Right renal pelvis (tissue), 4 donors: Measurements from ENCODE around the gene ANK3. TPM values are rescaled to one million over a fixed set of nuclear protein-coding genes. Genes with fewer than 3 reads are reported as not detected.
A peak's percentile ranks its signal among the peaks of the same experiment; 100 is the strongest.

Experiments used
- DNase-seq, 4 donors: peaks; one replicate each; pipeline ENCODE4 v3.0.0-alpha.2; 2013; ENCODE audit warnings: low read depth in 4 of 4, low spot score in 3 of 4, missing footprints in 1 of 4
- polyA plus RNA-seq, 4 donors: library from polyadenylated mRNA; unstranded; fragments of 120-200 nt; gene quantifications; one replicate each; pipeline ENCODE4 v1.2.1, GENCODE V29; 2013; ENCODE audit not compliant: insufficient read length in 4 of 4

Gene ANK3
- polyA plus RNA-seq, 4 donors: 129 to 154 (median 141) TPM

DNA sequence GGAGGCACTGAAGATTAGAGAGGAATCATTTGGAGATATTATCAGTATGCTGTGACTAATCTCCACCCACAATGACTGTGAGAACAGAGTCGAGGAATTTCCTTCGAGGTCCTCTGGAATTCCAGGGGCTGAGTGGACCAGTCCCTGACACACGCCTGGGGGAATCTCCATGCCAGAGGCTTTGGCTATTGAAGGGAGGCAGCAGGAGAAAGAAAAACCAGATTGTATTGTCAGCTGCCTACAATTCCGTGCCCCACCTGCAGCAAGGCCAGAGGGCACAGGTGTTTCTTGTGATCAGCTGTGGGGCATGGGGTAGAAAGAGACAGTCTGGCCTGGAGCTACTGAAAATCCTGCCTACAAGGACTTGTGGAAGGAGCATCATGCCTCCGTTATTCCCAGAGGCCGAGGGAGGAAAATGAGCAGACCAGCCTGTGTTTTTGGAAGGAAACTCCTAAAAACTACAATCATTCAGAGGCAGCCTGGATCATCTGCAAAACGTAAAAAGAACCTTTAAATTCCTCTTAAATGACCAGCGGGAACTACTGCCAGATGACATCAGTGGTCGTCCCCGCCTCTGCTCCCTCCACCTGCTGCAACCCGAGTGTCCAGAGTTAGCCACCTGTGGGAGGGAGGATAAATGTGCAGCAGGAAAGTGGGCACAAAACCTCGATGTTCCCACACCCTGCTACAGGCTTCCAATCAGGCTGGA is 25.4 kb upstream of the ANK3 start:
- no peak for DNase-seq

DNA sequence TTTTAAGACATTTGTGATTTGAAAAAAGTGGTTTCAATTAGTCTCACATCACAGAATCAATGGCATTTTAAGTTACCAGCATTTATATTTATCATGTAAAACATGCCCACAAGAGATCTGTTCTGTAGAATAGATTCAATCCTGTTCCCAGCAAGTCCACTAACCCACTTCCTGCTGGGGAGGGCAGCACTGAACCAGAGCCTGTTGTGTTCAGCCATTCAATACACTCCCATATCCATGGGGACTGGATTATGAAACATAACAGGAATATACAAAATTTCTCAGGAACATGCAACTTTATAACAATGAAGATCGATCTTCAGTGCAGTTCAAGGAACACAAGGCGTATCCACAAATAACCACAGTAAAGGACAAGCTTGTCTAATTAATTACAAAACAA is 24.4 kb upstream of the ANK3 start:
- no peak for DNase-seq

DNA sequence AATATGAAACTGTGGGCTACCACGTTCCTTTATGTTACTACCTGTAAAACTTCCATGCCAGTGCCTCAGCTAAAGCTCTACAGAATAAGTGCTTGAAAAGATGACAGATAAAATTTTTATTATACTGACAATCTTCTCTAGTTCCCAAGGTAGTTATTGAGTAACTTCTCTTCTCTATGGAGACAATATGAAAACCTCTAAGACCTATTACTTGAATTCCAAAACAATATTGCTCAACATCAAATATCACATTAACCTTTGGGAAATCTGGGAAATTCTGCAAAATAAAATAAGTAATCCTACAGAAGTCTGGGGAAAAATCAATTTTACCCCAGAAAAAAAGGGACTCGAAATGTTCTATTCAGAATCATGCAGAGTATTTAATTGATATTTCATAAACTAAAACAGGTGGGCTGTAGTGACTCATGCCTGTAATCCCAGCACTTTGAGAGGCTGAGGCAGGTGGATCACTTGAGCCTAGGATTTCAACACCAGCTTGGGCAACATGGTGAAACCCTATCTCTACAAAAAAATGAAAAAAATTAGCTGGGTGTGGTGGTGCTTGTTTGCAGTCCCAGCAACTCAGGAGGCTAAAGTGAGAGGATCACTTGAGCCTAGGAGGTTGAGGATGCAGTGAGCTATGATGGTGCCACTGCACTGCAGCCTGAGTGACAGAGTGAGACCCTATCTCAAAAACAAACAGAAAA is 23.8 kb upstream of the ANK3 start:
- no peak for DNase-seq

DNA sequence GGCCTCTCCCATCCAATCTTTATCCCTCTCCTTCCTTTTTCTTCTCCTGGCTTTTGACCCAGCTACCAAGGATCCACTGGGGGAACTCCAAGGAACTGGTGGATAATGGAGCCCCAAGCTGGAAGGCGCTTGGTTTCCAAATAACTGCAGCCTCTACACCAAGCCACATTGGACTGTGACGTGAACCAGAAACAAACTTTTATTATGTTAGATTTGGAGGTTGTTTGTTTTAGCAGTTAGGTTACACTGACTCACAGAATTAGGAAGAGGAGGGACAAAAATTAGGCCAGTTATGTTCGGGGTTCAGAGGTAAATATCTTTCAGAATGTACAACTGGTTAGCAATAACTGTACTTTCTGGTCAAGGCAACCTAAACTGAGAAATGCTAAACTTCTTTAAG is 21.3 kb upstream of the ANK3 start:
- no peak for DNase-seq

DNA sequence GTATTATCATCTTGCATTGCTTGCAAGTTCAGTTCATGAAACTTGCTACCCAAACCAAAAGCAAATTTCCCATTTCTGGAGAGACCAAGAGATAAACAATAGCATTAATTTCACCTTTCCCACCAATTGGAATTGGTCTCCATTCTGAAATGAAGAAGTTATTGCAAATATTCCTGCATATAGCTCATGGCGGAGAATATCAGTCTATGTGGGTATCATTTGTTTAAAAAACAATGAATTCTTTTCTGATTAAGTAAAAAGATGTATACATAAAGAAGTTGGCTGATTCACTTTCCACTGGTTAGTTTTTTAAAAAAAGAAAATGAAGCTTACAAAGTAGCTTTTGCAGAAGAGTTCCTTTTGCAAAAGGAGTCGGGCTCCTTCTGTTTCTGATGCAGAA is 19.5 kb upstream of the ANK3 start:
- no peak for DNase-seq

DNA sequence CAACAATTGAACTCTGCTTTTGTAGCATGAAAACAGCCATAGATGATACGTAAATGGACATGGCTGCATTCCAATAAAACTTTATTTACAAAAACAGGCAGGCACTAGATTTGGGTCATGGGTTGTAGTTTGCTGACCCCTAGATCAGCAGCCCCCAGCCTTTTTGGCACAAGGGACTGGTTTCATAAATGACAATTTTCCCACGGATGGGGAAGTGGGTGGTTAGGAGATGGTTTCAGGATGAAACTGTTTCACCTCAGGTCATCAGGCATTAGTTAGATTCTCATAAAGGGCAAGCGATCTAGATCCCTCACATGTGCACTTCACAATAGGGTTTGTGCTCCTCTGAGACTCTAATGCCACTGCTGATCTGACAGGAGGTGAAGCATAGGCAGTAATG is 16.5 kb upstream of the ANK3 start:
- no peak for DNase-seq

DNA sequence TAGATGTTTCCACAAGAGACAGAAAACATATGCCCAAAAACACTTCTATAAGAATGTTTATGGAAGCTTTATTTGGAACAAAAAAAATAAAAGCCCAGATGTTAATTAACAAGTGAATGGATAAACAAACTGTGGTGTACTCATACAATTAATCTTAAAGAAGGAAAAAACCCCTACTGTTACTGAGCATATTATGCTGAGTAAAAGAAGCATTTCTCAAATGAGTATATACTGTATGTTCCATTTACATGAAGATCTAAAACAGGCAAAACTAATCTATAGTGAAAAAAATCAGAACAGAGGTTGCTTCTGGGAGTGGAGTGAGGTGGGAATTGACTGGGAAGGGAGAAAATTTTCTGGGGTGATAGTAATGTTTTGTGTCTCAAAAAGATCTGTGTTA is 15.5 kb upstream of the ANK3 start:
- no peak for DNase-seq

DNA sequence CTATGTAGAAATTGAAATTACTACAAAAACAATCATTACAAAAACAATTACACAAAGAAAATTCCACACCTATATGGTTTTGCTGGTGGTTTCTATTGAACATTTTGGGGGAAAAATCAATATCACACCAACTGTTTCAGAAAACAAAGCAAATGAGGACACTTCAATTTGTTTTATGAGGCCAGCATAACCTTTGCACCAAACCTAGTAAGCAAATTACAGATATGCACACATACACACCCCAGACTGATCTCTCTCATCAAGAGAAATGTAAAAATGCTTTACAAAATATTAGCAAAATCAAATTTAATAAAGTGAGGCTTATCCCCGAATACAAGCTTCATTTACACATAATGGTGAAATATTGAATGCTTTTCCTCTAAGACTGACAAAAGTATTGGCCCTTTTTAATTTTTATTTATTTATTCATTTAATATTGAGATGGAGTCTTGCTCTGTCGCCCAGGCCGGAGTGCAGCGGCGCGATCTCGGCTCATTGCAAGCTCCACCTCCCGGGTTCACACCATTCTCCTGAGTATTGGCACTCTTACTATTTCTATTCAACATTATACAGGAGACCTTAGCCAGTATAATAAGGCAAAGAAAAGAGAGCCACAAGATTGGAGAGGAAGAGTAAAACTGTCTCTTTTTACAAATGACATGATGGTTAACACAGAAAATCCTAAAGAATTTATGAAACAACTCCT is 13.6 kb upstream of the ANK3 start:
- DNase-seq: no peak

DNA sequence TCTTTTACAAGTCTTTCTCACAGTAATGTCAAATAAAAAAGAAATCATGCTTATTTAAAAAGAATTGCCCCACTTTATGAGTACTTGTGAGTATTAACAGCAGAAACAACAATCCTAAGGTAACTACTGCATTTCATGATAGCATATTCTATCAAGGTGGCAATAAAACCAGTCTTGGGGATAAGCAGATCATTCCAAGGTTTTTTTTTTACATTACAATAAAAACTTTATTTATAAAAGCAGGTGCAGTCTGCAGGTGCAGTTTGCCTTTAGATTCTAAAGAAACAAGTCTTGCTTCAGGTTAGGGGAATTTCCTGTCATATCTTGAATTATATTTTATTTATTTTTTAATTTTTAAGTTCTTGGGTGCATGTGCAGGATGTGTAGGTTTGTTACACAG is 10.7 kb upstream of the ANK3 start:
- DNase-seq: no peak

DNA sequence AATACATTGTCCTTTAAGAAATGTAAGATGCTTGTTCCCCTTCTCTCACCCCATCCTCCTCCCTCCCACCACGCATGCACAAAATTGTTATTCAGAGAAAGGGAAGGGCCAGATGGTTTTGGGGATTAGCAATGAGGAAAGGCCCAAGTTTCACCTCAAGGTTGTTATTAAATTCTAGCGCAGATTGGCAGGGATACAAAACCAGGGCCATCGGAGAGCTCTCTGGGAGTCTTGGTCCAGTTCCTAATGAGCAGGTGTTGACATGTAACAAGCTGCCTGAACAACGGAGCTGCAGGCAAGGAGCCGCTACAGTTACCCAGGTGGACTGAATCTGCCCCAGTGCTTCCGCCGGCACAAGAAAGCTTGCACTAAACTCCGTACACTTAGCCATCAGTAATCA is 9.7 kb upstream of the ANK3 start:
- no peak for DNase-seq

DNA sequence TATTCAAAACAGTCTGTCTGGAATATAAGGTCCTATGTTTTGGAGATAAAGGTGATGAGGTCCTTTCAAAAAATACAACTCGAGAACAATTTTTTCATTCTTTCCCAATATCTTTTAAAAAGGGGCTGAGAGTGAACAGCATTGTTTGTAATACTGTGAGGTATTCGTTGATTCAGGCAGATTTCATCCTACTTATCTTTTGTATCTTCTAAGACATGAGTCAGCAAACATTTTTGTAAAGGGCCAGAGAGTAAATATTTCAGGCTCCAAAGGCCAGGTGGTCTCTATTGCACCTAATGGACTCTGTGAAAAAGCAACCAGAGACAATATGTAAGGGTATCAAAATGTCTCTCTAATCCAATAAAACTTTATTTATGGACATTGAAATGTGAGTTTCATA is 8.1 kb upstream of the ANK3 start:
- DNase-seq: no peak

DNA sequence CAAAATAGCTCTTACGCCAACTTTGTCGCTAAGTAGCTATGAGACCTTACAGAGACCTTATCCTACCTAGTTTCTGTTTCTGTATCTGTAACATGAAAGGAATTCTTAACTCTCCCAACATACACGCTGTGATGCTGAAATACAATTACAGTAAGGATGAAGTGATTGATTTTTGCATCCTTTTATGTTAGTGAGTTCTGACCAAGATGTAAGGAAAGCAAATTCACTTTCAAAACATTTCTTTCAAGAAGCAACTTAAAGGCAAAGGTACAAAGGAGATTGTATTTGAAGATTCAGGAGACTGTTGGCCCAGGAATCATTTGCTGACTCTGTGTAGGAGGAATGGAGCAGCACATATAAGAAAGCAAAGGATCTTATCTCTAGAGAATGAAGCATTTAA is 7.1 kb upstream of the ANK3 start:
- no peak for DNase-seq

DNA sequence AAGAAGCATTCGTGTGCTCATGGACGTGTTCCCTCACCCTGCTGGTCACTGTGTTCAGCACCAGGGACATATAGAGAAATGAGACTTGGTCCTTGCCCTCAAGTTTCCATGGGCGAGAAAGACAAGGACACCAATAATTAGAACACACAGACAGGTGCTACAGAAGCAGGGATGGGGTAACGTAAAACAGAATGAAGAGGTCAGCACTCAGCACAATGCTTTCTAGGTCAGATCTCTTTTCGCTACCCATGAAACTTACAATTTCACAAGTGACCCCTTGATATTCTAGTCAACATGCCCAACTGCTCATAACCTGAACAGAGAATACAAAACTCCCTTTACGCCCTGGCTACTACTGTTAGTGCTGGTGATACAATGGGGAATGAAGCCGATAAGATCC is 6.0 kb upstream of the ANK3 start:
- no peak for DNase-seq

DNA sequence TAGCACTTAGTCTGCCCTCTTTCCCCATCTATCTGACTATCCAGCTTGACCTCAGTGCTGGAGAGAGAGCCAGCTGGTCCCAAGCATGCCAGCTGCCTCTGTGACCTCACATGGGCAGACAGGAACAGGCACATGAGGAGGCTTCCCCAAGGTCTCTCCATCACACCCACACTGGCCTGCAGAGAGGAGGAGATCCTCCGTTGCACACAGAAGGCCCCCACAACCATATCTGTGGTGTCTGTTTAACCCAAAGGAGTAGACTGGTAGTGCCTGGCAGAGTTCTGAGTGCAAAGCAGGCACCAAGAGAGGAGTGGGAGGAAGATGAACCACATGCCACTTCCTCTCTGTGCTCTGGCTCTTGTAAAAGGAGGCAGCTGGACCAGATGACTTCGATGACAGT is 4.8 kb upstream of the ANK3 start:
- DNase-seq: no peak

DNA sequence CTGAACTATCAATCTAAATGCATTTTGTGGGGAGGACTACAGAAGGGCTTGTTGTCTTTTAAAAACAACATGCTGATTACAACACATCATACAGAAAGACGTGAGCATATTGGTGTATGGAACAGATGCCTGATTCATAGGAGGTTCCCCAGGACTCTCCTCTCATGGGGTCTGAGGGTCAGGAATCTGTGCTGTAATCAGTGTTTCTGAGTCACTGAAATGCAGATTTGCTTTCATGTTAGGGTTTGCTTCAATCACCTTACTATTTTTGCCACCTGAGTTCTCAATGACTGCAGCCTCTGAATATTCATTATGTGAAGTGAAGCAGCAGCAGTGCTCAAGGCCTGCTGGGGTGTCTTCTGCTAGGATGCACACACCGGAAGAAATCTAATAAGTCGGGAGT is 550 bp upstream of the ANK3 start:
- DNase-seq: no peak

DNA sequence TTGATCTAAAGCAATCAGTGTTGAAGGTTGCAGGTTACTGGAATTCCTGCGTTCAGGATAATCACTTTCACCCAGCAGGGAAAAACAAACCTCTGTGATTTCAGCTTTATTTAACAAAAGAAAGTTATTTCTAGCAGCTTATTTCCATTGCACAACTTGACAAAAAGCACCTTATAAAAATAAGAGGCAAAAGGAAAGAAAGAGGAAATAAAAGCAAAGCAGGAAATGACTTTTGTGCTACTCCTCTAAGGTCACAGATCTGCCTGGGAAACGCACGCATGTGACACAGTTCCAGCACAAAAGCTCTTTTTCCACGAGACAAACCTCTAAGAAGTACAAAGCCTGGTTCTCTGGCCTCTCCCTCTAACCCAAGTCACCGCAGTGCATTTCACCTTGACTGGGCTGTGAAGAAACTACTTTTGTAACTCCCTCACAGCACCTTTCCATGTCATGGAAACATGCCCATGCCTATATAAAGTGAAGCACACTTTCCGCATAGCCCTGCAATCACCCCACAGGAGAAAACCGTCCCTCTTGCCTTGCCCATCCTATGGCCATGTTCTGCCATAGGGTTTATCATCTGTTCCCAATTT is 870 bp downstream of the ANK3 start:
- DNase-seq: no peak

DNA sequence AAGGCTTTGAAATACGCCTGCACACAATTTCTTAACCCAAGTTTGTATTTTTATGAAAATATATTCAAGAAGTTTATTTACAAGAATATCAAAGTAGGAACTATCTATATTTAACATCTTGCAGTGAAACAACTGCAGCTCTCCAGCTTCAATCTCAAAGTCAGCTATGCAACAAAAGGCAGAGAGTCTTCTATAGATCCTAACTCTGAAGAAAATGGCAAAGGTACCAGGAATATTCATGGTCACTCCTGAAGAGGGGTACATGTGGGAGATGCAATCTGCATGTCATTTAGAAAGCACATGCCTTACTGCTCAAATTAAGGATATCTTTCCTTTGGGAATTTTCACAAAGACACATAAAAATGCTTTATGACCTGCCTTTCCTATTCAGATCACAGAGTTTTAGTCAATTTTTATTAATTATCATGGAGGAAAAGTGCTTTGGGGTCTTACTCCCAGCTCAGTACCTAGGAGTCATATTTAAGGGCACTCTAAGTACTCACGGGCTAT is 1.5 kb downstream of the ANK3 start:
- no peak for DNase-seq

DNA sequence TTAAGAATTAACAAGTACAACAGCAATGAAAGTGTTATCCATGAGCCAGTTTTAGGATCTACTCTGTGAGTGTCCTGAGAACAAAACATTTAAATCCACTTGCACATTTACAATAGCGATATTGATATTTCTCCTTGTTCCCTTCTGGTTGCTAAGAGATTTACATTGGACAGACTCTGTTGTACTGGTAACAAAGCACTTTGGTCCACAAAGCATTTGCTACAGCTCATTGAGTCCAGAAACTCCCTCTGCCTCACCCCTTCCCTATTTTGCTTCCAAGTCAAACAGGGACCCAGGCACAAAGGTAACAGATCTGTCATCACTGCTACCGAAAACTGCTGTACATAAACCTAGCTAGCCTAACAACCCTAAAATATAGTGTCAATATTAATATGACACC is 2.1 kb downstream of the ANK3 start:
- DNase-seq: peak in 1 of 4 donors; percentile 18

DNA sequence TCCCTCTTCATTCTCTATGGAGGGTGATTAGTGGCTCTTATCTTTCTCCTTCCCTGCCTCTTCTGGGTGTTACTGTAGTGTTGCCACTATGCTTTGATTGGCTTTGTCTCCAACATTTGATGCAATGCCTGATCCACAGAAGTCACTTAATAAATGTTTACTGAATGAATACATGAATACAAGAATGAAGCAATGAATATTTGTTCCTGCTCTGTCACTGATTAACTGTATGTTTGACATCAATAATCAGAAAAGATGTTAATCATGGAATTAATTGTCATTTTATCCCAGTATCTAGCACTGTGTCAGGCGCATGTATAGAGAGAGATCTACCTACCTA is 4.3 kb downstream of the ANK3 start:
- no peak for DNase-seq

DNA sequence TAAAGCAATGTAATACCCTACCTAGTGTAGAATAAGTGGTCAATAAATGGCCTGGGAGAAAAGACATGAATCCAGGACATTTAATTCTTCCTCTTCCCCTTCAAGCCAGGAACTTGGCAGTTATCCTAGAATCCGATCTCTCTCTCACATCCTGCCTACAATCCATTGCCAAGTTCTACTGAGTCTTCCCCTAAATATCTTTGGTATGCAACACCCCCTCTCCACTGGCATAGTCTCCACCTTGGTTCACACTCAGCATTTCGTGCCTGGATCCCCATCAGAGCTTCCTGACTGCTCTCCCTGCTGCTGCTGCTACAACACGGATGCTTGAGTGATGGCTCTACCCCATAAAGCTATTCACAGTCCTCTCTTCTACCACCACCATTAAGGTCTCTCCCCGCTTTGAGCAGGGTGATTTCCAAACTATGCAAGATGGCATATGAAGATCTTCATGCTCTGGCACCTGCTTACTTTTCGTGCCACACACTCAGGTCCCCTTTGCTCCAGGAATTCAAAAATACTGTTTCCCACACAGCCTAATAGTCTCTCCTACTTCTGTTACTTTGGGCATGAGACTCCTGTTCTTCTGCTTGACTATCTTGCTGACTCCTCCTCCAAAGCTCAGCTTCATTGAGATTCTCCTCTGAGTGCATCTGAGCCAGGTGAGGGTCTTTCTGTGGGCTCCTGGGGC is 4.8 kb downstream of the ANK3 start:
- no peak for DNase-seq

DNA sequence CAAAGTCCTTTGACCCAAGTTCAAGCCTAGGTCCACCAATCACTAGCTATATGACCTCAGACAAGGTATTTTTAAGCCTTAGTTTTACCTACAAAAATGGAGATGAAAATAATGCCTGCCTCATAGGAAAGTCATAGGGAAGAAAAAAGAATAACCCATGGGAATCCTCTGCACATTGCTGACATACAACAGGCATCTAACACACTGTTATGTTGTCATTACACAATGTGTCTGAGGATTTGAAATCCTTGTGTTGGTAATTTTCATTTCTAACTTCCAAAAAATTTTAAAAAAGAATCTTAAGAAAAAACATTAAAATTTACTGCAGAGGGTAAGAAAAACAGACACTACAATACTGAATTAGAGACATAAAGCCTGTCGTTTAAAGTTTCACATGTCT is 5.7 kb downstream of the ANK3 start:
- DNase-seq: no peak
